HepG2 (cell line): Measurements from ENCODE around the gene NUDT15. TPM values are rescaled to one million over a fixed set of nuclear protein-coding genes. Genes with fewer than 3 reads are reported as not detected.
A peak's percentile ranks its signal among the peaks of the same experiment; 100 is the strongest.

Experiments
- ADNP ChIP-seq: sonication (generic); formaldehyde crosslinking; IDR thresholded peaks from 2 replicates; pipeline ENCODE4 v1.4.0; 2020; ENCODE audit warnings: missing genetic modification reagents
- GMEB2 ChIP-seq: IDR thresholded peaks from 2 replicates; pipeline ENCODE4 v1.6.1; 2016; ENCODE audit warnings: missing biosample characterization, missing genetic modification reagents, low read depth
- HINFP ChIP-seq: sonication (generic); formaldehyde crosslinking; IDR thresholded peaks from 2 replicates; pipeline ENCODE4 v1.4.0; 2020; ENCODE audit warnings: low read depth, mild to moderate bottlenecking, missing genetic modification reagents
- HIVEP1 ChIP-seq: sonication (generic); formaldehyde crosslinking; IDR thresholded peaks from 2 replicates; pipeline ENCODE4 v1.4.0; 2020; ENCODE audit warnings: mild to moderate bottlenecking, missing genetic modification reagents
- NR2F1 ChIP-seq, 2 experiments: fragments of 450-650 bp in 1 of 2; formaldehyde crosslinking in 1 of 2; IDR thresholded peaks; 2 replicates each; pipeline versions ENCODE4 v1.5.0 to v1.6.1; 2016 to 2020; ENCODE audit warnings: mild to moderate bottlenecking in 1 of 2, missing compliant biosample characterization in 1 of 2, missing genetic modification reagents in 1 of 2, moderate library complexity in 1 of 2
- SIX4 ChIP-seq: sonication (generic); formaldehyde crosslinking; IDR thresholded peaks from 2 replicates; pipeline ENCODE4 v1.4.0; 2020; ENCODE audit warnings: missing genetic modification reagents
- SNAI1 ChIP-seq: sonication (generic); formaldehyde crosslinking; IDR thresholded peaks from 2 replicates; pipeline ENCODE4 v1.5.0; 2020; ENCODE audit warnings: mild to moderate bottlenecking, missing genetic modification reagents, borderline replicate concordance
- THAP11 ChIP-seq: IDR thresholded peaks from 2 replicates; pipeline ENCODE4 v1.6.1; 2016; ENCODE audit warnings: missing biosample characterization, missing genetic modification reagents
- TP53 ChIP-seq: sonication (generic); formaldehyde crosslinking; conservative IDR thresholded peaks from 2 replicates; pipeline ENCODE4 v1.4.0; 2020; ENCODE audit warnings: missing genetic modification reagents
- UBTF ChIP-seq: sonication (generic); formaldehyde crosslinking; IDR thresholded peaks from 2 replicates; pipeline ENCODE4 v1.4.0; 2020; ENCODE audit warnings: mild to moderate bottlenecking, missing genetic modification reagents
- ZBTB2 ChIP-seq: sonication (generic); formaldehyde crosslinking; IDR thresholded peaks from 2 replicates; pipeline ENCODE4 v1.8.0; 2022; ENCODE audit warnings: low read depth, missing genetic modification reagents
- ZBTB38 ChIP-seq: sonication (generic); formaldehyde crosslinking; IDR thresholded peaks from 2 replicates; pipeline ENCODE4 v1.5.1; 2020; ENCODE audit warnings: mild to moderate bottlenecking, missing genetic modification reagents
- ZNF337 ChIP-seq: sonication (generic); formaldehyde crosslinking; IDR thresholded peaks from 2 replicates; pipeline ENCODE4 v1.5.1; 2020; ENCODE audit warnings: missing genetic modification reagents, low read depth, mild to moderate bottlenecking, borderline replicate concordance
- ZNF33A ChIP-seq: sonication (generic); formaldehyde crosslinking; IDR thresholded peaks from 2 replicates; pipeline ENCODE4 v1.5.1; 2020; ENCODE audit warnings: missing genetic modification reagents, mild to moderate bottlenecking, moderate library complexity, borderline replicate concordance
- ZNF383 ChIP-seq: sonication (generic); formaldehyde crosslinking; IDR thresholded peaks from 2 replicates; pipeline ENCODE4 v1.4.0; 2020; ENCODE audit warnings: missing genetic modification reagents, mild to moderate bottlenecking, borderline replicate concordance
- ZNF510 ChIP-seq: sonication (generic); formaldehyde crosslinking; IDR thresholded peaks from 2 replicates; pipeline ENCODE4 v1.4.0; 2020; ENCODE audit warnings: low read depth, mild to moderate bottlenecking, missing genetic modification reagents
- ZNF562 ChIP-seq: sonication (generic); formaldehyde crosslinking; IDR thresholded peaks from 2 replicates; pipeline ENCODE4 v1.8.0; 2022; ENCODE audit warnings: missing genetic modification reagents, borderline replicate concordance
- ZNF570 ChIP-seq: sonication (generic); formaldehyde crosslinking; IDR thresholded peaks from 2 replicates; pipeline ENCODE4 v1.4.0; 2020; ENCODE audit warnings: mild to moderate bottlenecking, missing genetic modification reagents, borderline replicate concordance
- ZNF782 ChIP-seq: sonication (generic); formaldehyde crosslinking; IDR thresholded peaks from 2 replicates; pipeline ENCODE4 v1.4.0; 2020; ENCODE audit warnings: missing genetic modification reagents, mild to moderate bottlenecking, borderline replicate concordance
- polyA plus RNA-seq, 8 experiments: library from polyadenylated mRNA; depleted of rRNA in 3 of 8; stranded (reverse) in 7 of 8; unstranded in 1 of 8; fragments of >200 nt; fragmentation: Illumina TruSeq in 4 of 8; extraction: Trizol in 4 of 8; gene quantifications; 2 replicates each; pipeline versions ENCODE4 v1.2.1 to v1.2.3, GENCODE V29; 2011 to 2016; ENCODE audit warnings: low read depth in 4 of 8, missing spikeins in 1 of 8, mixed read lengths in 1 of 8; ENCODE audit not compliant: insufficient read depth in 1 of 8
- total RNA-seq, 5 experiments: library from RNA; depleted of rRNA; stranded (reverse); fragments of >200 nt; fragmentation: Illumina TruSeq; extraction: Trizol; gene quantifications; 2 replicates each; pipeline ENCODE4 v1.2.3, GENCODE V29; 2016; ENCODE audit warnings: low read depth in 1 of 5

The NUDT15 gene
- total and polyA plus RNA-seq, 2 of the 13 experiments (the other 11 are each of a cell fraction or from before 2014, with no cell fraction given): 21.3 to 47.3 TPM

GRCh38 chr13:48037346-48038173 lies at the start of gene NUDT15 (continued):
- peak; percentile 96 for TF ChIP-seq GMEB2
- TF ChIP-seq ZNF337 (CRISPR knock-in tag): peak; percentile 81; the same call in 1 of the 2 replicates
- TF ChIP-seq SIX4 (CRISPR knock-in tag): no peak; the same call in 1 of the 2 replicates
- peak; percentile 78 for TF ChIP-seq ZNF383 (CRISPR knock-in tag)
- peak; percentile 99 for TF ChIP-seq HINFP (CRISPR knock-in tag)
- TF ChIP-seq ZNF782 (CRISPR knock-in tag): peak; percentile 79; the same call in 1 of the 2 replicates
- peak; percentile 60; the same call in 1 of the 2 replicates for TF ChIP-seq ZBTB2
- TF ChIP-seq ZBTB38 (CRISPR knock-in tag): peak; percentile 85
- TF ChIP-seq TP53 (CRISPR knock-in tag): peak; percentile 61; the same call in 1 of the 2 replicates
- no peak for TF ChIP-seq ZNF33A (CRISPR knock-in tag)
- peak; percentile 72; the same call in 1 of the 2 replicates for TF ChIP-seq UBTF (CRISPR knock-in tag)
- peak; percentile 98 for TF ChIP-seq ZNF510
- TF ChIP-seq NR2F1 (CRISPR knock-in tag; IDR thresholded peaks at IDR 0.05): peak; percentile 81 to 82
- no peak for TF ChIP-seq ADNP (CRISPR knock-in tag)
- peak; percentile 61; the same call in 1 of the 2 replicates for TF ChIP-seq ZNF562 (CRISPR knock-in tag)
- peak; percentile 82; the same call in 1 of the 2 replicates for TF ChIP-seq SNAI1 (CRISPR knock-in tag)
- TF ChIP-seq THAP11 (CRISPR knock-in tag): peak; percentile 88
- peak; percentile 87 for TF ChIP-seq HIVEP1
- TF ChIP-seq ZNF570 (CRISPR knock-in tag): peak; percentile 71; the same call in 1 of the 2 replicates
